ENCODE measurements around the gene ZSCAN5C.

GRCh38 chr19:56253737-56254136 is 51.7 kb downstream of the ZSCAN5C start:
- TF ChIP-seq CTCF (IDR thresholded peaks at IDR 0.05; ENCODE audit: poor library complexity, severe bottlenecking), result peak; percentile 74
- TF ChIP-seq POLR2AphosphoS5 (IDR thresholded peaks at IDR 0.05), result no peak
- no peak for TF ChIP-seq REST (IDR thresholded peaks at IDR 0.05; ENCODE audit: borderline replicate concordance)
